AG08395 (cell line): ENCODE measurements around the gene CASQ1.

ENCODE experiments used
- DNase-seq: peaks from one replicate; pipeline ENCODE4 v3.0.0; 2012; ENCODE audit warnings: mixed read lengths, low spot score

CASQ1 gene

DNA sequence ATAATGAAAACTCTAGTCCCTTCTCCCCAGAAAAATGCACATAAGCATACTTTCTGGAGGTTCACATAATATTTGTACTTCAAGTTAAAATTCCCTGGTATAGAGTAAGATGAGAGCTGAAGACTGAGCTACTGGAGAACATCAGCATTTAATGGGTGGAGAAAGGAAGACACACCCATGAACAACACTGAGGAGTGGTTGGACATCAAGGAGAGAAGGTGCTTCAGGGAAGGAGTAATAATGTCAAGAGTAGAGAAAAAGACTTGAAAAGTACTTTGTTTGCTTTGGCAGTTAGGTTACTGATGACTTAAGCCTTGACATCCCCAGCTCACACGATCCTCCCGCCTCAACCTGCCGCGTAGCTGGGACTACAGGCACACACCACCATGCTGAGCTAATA, 36.7 kb downstream of the CASQ1 start:
- no peak for DNase-seq

DNA sequence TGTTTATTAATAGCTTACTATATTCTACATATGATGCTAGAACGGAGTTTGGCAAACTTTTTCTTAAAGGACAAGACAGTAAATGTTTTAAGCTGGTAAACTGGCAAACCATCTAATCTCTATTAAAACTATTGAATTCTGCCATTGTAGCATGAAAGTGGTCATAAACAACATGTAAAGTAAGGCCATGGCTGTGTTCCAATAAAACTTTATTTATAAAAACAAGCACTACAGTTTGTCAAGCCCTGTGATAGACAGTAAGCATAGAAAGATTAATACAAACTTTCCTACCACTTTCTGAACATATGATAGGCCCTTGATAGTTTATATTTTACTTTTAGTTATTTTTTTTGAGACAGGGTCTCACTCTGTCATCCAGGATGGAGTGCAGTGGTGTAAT, 37.2 kb downstream of the CASQ1 start:
- no peak for DNase-seq

DNA sequence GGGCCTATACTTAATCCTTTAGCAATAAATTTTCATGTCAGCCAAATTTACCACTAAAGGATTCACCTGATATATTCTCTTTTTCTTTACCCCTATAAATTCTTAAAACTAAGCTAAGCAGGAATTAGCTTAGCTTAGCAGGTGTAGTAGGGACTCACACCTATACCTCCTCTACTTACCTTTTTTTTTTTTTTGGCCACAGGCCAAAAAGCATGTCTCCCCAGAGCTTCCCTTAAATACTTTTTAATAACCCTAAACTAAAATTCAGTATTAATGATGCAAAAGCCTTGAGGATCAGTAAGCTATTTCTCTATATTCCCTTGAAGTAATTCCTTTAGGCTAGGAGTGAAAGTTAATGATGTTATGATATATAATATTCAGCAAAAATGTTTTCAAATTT, 38.1 kb downstream of the CASQ1 start:
- DNase-seq: no peak

DNA sequence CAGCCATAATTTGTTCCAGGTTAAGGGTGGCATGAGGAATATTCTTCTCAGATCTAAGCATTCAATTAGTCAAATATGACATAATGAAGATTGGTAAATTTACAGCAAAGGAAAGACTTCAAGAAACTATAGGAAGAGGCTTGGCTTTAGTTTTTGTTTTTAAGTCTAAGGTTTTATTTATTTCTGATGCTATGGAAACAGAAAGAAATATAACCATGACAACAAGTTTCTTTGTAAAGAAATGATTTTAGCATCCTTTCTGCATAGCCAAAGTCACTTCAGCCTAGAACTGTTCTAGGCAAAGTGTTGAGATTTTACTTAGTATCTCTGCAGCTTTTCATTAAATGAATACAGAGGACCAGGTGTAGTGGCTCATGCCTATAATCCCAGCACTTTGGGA, 42.5 kb downstream of the CASQ1 start:
- DNase-seq: no peak

DNA sequence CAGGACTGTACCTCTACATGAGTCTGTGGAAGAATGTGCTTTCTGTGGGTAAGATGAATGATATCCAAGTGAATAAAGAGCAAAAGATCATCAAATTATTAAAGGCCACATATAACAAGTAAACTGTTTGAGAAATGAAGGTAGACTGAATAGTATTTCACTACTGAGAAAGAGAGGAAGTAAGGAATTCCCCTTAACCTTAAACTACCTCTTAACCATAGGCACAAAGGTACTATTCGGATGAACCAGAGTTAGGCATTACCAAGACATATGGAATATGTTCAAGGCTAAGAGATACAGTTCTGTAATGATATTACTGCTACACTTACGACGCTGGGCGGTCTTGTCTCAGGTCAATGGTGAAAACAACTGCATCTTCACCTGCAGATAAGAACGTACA, 46.4 kb downstream of the CASQ1 start:
- DNase-seq: no peak

DNA sequence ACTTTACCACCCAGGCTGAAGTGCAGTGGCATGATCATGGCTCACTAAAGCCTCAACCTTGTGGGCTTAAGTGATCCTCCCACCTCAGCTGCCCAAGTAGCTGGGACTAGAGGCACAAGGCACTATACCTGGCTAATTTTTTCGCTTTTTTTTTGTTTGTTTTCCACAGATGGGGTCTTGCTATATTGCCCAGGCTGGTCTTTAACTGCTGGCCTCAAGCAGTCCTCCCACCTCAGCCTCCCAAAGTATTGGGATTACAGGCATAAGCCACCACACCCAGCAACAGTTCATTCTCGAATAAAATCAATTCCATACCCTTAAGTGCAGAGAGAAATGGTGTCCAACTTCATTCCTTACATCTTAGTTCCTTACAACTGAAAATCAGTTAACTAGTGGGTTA, 47.2 kb downstream of the CASQ1 start:
- DNase-seq: no peak

DNA sequence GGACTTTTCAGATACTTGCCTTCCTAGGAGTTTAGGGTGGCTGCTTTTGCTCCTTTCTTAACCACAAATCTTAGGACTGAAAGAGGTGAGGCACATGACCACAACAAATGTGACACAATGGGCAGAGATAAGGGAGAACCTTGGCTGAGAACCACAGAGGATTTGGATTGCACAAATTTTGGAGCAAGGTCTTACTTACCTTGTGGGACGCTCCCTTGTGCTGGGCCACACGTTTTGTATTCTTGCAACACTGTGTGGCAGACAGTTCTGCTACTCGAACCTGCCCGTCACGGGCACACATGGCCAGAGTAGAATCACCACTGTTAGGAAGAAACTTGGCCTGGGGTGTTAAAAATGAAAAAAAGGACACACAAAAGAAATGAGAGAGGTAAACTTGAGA, 48.0 kb downstream of the CASQ1 start:
- no peak for DNase-seq

DNA sequence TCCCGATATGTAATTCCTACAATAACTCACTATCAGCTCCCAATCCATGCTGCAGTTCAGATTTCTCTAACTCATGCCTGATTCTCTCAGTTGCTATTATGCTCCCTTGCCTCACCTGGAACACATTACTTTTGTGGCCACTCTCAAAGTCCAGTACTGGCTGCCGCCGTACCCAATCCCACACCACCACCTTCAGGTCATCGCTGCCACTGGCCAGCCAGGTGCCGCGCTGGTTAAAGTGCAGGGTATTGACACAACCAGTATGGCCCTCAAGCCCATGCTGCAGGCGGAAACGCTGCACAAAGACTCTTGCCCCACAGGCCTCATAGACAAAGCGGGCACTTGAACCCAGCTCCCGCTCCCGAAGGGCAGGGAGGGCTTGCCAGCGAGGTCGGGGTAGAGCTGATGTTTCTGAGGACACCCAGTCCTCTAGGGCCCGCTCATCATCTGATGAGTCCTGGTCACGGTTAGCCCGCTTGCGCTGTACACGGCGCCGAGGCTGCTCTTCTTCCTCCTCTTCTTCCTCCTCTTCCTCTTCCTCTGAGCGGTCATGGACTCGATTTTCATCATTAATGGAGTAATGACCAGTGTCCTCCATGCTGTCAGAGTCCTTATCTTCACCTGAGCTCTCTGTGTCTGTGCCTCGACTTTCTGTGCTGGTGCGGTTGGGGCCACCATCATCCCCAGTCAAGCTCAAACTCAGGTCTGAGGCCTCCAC, 49.4 kb downstream of the CASQ1 start:
- no peak for DNase-seq

DNA sequence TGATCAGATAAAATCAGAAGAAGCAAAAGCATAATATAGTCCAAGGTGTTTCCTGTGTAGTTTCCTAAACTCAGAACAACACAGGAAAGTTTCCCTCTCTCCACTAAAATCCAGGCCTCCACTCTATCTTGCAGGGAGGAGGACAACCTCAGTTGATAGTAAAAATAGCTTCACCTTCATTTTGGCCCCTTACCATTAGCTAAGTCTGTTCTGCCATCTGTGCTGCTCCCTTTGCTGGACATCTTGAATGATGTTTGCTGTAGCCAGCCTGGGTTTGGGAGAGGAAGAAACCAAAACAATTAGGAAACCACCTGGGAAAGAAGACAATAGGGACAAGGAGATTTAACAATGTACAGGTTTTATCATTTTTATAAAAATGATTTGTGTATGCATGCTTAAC, 53.4 kb downstream of the CASQ1 start:
- no peak for DNase-seq

DNA sequence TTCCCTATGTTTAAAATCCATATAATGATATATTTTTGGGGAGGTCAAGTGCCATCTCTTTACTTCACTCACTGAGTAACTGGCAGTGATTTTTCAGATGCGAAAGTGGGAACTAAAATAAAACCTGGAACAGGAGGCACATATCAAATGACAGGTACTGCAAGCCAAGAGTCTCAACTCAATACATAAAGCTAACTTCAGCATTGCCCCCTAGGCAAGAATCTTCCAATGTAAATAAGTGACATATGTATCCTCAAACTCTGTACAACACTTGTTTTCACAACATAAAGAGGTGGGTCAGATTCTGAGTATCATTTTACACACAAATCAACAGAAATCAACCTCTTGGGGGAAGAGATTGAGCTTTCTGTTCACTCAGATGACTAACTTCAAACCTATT, 53.8 kb downstream of the CASQ1 start:
- no peak for DNase-seq

DNA sequence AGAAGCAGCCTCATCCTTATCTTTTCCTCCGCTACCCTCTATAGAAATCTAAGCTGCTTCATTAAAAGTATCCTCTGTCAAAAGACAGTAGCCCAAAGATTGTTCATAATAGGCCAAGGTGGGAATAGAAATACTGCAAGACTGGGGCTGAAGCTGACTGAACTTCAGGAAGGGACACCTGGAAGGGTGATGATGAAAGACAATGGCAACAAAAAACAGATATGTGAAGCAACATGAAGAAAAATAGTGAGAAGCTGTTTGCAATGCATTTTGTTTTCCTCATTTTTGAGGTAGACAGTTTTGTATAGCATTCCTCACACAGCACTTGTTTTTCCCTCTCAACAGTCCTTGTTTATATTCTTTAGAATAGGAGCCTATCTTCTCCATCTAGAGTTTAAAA, 55.1 kb downstream of the CASQ1 start:
- DNase-seq: no peak

DNA sequence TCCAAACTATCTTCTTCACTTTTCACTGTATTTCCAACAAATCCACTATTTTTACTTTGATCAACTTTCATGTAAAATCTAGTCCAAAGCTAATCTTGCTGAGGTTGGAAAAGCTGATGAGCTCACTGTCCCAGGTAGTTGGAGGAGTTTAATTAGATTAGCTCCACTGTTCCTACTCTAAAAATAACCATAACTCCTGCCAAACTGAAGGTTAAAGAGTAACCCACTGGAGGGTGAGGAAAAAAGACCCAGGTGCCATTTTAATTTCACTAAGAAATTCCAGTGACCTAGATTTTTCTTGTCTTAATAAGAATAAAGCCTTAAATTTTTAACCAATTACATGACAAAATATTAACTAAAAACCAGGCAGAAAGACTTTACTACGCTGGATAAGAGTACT, 56.7 kb downstream of the CASQ1 start:
- DNase-seq: no peak

DNA sequence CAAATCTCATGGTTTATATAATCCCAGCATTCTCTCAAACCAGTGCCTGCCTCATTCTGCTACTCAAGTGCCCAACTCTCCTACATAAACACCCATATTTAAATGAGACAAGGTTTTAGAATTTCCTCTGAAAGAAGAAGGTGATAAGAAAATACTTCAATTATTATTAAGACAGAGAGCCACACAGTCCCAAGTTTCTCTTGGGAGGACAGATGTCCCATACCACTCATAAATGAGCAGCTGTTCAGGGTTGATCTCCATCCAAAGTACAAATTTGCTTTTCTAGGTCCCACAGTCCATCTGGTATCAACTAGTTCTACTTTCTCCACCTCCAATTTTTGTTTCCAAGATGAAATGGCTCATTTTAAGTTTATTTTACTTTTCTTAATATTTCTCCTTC, 60.6 kb downstream of the CASQ1 start:
- no peak for DNase-seq
